AG08396 (cell line): ENCODE measurements around the gene NRP2.

Experiments
- DNase-seq: peaks from one replicate; pipeline ENCODE4 v3.0.0; 2012; ENCODE audit warnings: low spot score, mixed read lengths

NRP2 gene

DNA sequence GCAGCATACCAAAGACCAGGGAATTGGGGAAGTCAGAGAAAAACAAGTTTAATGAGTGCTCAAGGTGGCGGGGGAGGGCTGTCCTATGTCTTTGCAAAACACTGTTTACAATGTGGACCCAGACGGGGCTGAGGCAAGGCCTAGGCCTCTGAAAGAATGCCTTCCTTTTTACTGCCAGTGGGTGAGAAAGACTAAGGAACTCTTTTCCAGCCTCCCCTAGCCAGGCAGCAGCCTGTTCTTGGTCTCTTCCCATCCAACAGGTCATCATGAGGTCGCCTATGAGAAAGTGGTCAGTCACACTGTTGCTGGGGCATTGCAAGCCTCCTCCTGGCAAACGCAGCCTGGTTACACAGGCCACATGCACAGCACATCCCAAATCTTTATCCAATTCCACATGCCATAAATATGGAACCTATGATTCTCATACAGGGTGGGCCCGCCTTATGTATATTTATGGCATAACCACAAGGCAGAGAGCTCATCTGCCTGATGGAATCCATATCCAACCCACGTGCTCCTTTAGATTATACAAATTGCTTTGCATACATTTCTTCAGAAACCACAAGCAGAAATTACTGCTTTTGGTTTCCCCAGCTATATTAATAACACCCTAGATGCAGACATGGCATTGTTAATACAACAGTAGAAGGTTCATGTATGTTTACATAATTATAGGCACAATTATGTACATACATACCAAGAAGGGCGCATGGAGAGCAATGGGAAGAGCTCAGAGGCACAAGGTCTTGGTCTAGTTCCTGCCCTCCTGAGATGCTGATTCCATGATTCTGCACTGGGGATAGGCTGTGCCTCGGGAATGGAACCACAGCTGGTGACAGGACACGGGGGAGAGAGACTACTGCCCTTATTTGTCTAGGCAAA lies 48.6 kb downstream of the NRP2 start:
- DNase-seq: peak; percentile 39

DNA sequence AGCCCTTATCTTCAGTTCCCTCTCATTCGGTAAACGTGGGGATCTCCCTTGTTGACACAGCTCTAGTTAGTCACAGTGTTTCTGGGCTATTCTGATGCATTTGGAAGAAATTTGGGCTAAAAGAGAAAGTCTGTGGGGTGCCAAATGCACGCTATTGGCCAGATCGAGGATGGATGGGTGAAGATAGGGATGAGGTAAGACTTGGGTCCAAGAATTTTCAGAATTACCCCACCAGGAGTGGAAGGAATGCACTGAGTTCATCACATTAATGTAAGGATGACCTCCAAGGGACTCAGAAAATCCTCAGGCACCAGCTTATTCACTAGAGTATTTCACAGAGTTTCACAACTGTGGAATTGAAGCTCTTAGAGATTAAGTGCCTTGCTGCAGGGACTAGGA lies 49.3 kb downstream of the NRP2 start:
- peak; percentile 36 for DNase-seq

DNA sequence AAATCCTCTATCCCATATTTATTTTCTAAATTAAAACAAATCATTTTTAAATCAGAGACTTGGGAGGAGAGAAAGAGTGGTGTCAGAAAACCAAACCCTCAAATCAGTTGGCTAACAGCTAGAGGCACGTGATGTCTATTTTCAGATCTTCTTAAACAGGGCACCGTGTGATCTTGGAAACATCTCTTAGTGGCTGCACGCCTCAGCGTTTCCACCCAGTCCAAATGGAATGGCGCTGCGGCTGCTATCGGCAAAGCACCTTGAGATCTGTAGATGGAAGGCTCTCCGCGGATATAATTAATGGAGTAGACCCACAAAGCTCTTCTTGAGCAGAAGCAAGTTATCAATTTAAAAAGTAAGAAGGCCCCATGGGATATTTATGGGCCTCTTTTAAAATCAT lies 50.0 kb downstream of the NRP2 start:
- DNase-seq: no peak

DNA sequence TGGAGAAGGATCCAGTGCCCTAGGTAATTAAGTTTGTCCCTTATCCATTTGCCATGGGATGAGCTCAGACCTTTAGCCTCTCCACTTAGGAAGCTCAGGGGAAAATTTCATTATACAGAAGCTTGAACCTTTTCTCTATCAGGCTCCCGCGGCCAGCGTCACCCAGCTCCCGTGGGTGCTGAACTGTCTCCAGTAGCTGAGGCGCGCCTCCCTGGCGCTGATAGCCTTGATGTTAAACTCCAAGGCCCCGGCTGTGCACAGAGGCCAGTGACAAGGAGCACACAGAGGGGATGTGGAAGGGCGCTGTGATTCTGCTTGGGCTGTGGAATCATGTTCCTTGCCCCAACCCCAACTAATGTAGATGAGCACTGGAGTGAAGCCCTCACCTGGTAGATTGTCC lies 50.8 kb downstream of the NRP2 start:
- no peak for DNase-seq

DNA sequence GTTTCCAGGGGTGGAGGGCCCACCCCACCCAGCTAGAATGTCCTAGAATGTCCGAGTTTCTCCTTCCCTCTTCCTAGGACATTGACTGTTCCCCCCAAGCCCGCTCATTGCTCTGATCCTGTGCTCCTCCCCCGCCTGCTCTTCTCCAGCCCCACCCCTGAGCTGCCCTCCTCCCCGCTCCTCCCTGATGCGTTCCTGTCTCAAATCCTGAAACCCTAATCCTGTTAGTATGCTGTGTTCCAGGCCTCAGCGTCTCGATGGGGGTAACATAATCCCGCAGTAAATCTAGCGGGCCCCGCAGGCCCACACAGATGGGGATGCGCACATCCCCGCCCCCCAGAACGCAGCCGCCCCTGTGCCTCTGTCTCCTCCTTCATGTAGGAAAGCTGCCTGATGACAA lies 51.3 kb downstream of the NRP2 start:
- no peak for DNase-seq

DNA sequence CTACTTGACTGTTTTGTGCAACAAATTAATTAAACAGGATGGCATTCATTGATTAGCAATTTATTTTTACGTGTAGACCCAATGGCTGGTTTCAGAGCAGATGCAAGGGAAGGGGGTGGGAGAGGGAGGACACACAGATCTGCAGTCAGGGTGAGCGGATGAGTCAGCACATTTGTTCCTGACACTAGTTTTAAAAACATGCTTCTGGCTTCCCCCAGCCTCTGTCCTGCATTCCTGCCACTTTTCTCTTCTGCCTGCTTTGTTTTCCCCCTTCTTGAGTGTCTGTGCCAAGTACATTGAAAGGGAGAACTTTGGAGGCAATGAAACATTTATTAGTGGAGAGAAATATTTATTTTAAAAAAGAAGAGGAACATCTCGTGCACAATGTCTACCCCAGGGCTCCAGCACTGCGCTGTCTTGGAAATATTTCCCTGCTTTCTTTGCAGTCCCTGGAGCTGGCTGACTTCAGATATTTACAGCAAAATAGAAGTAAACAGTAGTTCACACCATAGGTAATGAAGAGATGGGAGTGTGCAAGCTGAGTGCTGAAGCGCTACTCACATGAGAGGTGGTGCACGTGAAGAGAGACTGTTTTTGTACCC lies 52.2 kb downstream of the NRP2 start:
- DNase-seq: peak; percentile 80

DNA sequence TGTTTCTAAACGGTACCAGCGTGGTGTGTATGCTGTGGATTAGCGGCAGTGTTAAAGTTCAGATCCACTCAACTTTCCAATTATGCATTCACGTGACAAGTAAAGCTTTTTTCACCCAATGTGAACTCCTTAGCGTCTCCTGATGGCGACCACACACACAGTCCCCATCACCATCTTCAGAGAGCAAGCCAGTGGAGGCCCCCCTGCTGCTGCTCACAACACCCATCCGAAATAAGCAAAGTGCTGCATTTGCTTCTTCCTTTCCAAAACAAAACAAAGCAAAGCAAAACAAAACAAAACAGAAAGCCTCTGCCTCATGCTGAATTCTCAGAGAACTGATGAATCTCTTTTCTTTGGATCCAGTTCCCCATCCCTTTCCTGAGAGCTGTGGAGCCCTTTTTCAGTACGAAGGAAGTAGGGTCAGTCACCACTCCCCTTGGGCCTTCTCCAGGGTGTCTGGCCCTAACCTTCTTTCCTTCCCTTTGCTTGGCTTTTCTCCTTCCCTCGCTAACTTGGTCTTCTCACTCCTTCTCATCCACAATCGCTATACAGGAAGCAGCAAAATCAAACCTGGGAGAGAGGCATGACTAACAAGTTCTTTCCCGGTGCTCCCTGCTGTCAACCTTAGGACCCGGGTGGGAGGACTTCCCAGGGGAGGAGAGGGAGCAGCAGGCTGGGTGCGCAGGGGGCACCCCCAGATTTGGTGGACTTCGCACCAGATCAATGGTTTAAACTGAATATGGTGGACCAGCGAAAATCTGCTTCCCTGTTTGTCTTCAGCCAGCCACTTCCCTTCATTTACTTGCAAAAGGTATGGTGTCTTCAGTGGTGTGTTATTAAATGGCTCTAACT lies 56.0 kb downstream of the NRP2 start:
- DNase-seq: no peak

DNA sequence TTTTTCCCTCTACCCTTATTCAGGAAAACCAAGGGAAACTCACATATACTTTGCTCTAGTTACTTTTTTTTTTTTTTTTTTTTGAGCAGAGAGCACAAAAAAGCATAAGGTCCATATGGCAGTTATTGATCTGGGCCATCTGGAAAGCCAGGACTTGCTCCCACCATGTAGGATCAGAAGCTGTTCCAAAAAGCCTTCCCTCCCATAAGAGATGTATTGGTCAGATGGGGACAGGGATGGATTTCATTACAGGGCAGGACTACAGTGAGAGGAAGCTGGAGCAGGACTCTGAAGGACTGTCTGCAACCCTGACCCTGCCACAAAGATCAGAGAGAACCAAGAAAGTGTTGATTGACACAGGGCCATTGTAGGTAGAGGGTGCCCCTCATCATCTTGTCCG lies 57.3 kb downstream of the NRP2 start:
- DNase-seq: no peak

DNA sequence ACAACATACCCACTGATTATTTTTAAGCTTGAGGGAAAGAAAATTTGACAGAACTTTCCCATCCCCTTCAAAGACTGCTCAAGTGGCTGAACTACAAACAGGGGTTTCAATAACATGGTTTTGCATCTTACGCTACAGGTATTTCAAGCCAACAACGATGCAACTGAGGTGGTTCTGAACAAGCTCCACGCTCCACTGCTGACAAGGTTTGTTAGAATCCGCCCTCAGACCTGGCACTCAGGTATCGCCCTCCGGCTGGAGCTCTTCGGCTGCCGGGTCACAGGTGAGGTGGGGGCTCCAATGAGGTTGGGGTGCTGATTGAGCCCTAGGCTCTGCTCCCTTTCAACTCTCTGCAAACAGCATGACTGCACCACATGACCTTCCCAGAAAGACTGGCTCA lies 58.1 kb downstream of the NRP2 start:
- no peak for DNase-seq

DNA sequence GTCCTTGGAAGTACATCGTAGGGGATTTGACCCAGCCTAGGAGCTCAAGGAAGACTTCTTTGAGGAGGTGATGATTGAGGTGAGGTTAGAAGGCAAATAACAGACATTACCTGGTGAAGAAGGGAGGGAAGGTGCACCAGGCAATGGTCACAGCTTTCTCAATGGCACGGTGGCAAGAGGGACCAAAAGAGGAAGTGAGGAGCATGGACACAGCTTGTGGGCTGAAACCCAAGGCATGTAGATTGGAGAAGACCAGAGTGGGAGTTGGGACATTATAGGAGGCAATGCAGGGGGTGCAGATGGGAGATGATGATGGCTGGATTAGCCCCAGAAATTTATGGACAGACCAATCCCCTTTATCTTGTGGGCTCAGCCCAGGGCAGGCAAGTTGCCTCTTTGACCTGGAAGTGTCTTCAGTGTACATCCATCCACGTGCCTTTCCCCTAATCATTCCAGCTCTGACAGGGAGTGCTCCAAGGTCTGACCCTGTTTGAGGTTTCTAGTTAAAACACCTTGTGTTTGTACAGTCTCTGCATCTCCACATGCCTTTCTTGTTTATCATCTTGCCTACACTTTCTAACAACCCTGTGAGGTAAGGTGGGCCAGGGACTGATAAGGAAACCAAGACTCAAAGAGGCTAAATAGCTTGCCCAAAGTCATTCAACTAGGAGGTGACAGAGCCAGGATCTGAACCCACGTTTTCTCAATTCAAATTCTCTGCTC lies 59.1 kb downstream of the NRP2 start:
- DNase-seq: no peak

DNA sequence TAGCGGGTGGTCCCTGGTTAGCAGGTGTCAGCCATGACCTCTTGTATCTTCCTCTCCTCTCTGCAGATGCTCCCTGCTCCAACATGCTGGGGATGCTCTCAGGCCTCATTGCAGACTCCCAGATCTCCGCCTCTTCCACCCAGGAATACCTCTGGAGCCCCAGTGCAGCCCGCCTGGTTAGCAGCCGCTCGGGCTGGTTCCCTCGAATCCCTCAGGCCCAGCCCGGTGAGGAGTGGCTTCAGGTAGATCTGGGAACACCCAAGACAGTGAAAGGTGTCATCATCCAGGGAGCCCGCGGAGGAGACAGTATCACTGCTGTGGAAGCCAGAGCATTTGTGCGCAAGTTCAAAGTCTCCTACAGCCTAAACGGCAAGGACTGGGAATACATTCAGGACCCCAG lies 60.8 kb downstream of the NRP2 start:
- no peak for DNase-seq

DNA sequence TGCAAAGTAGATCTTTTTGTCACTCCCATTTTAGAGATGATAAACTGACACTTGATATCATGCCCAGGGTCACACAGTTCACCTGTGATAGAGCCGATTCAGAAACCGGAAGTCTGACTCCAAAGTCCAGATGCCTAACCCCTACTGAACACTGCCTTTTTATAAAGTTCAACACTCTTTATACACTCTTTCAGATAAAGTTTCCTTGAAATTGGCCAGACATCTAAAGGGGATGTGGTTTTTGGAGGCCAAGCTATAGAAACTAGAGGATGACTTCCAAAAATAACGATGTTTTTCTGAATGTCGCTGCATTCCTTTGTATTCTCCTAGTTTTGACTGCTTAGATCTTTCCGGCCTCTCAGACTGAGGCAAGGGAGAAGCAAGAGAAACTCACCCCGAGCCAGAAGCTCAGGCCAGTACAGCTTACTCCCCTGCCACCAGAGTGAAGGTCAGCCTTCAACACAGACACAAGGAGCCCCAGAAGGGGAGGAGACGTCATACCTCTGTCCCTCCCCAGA lies 61.8 kb downstream of the NRP2 start:
- no peak for DNase-seq

DNA sequence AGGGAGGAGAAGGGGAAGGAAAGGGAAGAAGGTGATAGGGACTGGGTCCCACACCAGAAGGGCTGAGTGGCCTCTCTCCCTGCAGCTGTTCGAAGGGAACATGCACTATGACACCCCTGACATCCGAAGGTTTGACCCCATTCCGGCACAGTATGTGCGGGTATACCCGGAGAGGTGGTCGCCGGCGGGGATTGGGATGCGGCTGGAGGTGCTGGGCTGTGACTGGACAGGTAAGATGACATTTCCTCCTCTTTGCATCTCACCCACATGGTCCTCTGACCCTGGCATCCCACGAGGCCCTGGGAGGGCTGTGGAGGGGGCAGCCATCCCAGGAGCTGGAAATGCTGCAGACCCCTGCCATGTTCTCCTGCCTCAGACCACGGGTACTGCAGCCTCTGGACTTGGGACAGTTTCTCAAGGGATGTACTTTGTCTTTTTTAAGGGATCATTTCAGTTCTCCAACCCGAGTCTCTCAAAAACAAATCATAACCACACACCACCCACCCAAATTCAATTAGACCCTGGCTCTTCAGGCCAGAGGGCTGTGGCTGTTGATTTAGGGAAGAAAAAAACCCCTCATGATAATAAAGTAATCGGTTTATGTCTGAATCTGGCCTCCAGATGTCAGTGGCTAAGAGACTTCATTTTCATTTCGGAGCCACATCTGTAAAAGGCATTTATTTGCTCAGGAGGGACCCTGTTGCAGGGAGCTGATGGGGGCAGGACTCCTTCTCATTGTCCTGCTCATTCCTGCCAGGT lies 63.5 kb downstream of the NRP2 start:
- DNase-seq: no peak

DNA sequence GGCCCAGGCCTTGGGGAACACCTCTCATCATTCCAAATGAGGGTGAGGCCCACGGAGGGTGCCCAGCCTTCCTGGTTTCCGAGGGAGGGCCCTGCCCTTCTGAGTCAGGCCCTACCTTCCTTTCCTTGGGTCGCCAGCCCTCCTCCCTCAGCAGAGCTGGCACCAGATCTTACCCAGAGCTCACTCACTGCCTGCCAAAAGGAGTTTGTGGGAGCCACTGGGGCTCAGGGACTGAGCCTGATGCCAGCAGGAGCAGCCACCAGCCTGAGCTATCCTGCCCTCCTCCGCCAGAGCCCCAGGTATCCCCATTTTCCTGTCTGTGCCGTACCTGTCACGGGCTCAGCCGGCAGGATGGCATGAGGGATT lies 64.1 kb downstream of the NRP2 start:
- DNase-seq: no peak

DNA sequence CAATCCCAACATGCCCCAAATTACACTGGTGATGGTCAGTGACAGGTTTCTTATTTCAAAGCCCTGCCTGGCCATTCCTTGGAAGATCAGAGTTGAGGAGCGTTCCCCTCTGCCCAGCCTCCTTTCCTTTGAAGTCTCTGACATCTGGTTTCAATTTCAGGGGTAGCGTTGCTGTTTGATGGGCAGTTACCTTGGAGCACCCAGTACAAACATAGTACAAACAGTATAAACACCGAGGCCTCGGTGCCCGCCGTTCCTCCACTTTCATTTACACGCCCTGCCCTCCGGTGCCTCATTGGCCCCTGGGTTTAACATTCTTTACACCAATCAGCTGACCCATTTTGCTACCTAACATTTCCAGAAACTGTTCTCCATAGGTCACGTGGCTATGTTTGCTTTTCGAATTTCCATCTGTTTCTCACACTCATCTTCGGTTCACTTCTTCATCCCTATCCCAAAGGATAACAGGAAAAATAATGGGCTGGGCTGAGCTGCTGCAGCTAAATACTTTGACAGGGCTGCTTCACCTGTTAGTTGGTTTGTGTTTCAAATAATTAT lies 65.6 kb downstream of the NRP2 start:
- no peak for DNase-seq

DNA sequence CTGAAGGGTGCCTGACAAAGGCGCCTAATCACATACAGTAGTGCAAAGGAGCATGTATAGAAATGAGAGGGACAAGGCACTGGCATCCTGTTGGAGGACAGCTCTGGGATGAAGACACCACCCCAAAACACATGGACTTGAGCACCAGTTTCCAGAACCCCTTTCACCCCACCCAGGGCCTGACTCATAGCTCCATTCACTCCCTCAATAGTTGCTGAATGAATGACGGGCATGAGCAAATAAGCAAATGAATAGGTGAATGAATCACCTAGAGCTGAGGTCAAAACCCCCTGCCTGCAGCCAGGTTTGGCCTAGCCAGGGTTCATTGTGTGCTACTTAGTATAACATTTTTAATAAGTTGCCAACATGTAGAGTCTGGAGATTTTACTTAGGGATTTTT lies 66.3 kb downstream of the NRP2 start:
- DNase-seq: no peak

DNA sequence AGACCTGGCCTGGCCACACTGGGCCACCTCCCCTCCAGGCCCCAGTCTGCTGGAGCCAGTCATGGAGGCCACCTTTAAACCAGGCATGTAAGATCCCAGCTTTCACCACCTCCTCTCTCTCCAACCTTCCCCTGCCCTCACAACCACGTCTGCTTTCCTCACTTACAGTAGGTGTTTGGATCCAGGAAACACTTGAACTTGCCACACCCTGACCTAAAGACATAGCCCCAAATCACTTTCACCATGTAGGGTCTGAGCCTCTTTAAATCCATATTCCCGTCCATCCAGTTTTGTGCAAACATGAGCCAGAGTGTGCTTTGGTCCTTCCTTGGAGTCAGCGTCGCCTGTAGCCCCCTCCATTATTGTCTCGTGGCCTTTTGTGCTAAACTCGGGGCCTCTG lies 66.8 kb downstream of the NRP2 start:
- no peak for DNase-seq

DNA sequence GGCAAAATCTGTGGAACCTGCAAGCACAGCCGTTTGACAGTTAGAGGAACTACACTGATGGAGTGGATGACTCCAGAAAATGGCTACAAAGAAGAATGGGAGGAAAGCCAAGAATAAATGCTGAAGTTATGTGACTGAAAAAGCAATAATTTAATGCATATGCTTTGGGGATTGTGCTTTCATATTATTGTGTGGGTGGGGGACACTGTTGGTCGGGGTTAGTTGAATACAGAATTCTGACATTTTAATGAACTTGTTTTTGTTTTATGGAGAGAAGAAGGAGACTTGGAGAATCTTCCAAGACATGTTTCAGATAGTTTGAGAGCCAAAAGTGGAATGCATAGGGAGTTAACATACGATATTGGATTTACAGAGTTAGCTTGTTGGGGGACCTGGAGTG lies 68.5 kb downstream of the NRP2 start:
- DNase-seq: no peak

DNA sequence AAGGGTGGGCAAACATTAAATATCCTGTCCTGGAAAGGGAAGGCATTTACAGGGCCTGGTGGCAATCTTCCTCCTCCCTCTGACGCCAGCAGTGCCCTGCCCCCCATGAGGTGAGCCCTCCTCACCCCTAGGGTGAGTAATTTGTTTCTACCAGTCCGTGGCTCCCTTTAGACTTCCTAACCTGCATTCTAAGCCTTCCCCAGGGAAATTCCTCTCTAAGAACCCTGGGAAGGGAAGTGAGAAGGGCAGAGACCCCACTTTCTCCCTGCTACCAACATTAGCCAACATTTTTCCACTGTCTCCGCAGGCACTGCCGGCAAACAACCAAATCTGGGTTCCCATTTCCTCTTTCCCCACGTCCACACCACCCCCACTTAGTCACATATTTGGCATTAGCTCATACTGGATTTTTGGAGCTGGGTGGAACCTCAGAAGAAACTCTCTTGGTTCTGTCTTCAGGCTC lies 69.3 kb downstream of the NRP2 start:
- DNase-seq: no peak

DNA sequence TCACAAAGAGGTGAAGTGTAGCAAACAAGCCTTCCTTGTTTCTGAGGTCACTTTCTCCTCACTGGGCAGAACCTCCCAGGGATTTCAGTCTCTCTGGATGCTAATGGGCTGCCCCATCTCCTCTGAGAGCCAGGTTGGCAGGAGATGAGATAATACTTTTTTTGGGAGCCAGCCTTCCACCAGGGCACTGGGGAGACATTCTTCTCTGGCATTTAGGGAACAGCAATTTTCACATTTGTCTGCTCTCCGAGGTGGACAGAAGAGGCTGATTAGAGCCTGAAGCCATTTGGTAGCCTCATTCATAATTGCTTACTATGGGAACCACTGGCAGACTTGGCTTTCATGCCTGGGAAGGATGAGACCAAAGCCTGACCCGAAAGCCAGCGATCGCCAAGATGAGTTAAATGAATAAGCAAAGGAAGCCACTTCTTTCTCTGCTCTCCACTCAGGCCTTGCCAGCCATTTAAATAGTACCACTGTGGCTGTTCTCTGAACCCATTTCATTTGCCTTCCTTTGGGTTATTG lies 70.1 kb downstream of the NRP2 start:
- no peak for DNase-seq

DNA sequence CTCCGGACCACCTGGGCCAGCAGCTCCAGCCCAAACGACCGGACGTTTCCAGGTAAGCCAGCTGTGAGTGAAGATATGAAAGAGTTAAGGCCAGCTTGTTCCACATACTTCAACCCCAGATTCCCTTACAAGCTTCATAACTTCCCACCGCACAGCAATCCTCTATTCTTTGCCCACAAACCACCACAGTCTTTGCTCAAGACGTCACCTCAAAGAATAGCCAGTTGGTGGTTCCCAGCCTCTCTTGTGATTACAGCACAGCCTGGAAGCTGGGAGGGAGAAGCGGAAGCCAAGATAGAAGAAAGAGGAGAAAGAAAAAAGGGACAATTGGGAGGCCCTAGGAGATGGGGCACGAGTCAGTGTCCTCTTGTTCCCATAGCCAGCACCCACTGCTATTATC lies 70.6 kb downstream of the NRP2 start:
- no peak for DNase-seq
